ENCODE results near the gene PEBP1.

The PEBP1 gene

DNA sequence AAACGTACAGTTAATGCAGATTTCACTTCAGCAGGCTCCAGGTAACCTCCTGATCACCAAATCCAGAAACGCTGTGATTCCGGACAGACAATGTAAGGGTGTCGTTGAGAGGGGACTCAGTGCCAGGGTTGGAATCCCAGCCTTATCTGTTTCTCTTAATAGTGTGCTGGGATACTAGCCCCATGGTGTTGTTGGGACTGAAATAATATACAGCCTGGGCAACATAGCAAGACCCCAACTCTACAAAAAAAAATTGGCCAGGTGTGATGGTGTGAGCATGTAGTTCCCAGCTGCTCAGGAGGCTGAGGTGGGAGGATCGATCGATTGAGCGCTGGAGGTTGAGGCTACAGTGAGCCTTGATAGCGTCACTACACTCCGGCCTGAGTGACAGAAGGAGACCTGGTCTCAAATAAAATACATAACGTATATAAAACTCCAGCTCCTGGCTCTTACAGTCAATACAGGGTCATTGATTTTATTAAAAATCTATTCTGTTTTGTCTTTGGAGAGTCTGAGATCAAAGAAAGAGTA is 1.3 kb downstream of the PEBP1 start:
- DNase-seq, result no peak

DNA sequence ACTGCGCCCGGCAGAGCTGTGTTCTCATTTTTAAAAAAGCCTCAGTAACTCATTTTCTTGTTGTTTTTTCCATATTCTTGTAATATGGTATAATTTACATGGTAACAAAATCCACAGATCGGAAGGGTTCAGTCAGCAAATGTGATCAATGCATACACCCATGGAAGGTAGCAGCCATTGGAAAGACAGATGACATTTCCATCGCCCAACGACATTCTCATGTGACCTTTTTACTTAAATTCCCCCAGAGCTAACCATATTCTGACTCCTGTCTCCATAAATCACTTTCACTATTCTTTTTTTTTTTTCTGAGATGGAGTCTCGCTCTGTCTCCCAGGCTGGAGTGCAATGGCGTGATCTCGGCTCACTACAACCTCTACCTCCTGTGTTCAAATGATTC is 4.9 kb downstream of the PEBP1 start:
- no peak for DNase-seq

DNA sequence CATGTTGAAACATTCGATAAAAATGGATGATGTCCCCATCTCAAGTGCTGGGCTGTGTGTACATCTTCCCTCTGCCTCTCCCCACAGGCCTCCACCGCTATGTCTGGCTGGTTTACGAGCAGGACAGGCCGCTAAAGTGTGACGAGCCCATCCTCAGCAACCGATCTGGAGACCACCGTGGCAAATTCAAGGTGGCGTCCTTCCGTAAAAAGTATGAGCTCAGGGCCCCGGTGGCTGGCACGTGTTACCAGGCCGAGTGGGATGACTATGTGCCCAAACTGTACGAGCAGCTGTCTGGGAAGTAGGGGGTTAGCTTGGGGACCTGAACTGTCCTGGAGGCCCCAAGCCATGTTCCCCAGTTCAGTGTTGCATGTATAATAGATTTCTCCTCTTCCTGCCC is 8.6 kb downstream of the PEBP1 start:
- no peak for DNase-seq

DNA sequence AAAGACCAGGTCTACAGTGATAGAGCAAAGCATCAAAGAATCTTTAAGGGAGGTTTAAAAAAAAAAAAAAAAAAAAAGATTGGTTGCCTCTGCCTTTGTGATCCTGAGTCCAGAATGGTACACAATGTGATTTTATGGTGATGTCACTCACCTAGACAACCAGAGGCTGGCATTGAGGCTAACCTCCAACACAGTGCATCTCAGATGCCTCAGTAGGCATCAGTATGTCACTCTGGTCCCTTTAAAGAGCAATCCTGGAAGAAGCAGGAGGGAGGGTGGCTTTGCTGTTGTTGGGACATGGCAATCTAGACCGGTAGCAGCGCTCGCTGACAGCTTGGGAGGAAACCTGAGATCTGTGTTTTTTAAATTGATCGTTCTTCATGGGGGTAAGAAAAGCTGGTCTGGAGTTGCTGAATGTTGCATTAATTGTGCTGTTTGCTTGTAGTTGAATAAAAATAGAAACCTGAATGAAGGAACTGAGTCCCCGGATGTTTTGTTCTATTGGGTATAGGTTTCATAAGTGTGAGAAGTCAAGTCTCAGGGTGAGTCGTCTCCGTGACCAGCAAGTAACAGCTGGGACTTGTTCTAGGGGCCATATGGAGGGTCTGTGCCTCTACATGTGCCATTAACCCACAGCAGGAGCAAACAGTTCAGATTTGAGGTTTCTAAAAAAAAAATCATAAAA is 9.3 kb downstream of the PEBP1 start:
- no peak for DNase-seq

DNA sequence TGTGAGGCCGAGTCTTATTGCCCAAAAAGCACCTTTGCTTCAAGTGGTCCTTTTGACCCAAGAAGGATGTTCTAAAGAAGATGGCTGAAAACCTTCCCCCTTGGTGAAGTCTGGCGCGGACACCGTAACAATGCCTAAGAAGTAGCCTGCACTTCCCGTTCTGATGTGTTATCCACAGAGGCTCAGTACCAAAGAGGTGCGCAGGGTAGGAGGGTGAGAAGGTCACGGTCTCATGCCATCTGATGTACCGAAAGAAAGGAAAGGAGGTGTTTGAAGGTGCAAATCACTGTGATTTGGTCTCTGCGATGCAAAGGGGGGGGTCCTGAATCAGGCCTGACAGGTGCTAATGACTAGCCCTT is 9.9 kb downstream of the PEBP1 start:
- DNase-seq, result no peak

DNA sequence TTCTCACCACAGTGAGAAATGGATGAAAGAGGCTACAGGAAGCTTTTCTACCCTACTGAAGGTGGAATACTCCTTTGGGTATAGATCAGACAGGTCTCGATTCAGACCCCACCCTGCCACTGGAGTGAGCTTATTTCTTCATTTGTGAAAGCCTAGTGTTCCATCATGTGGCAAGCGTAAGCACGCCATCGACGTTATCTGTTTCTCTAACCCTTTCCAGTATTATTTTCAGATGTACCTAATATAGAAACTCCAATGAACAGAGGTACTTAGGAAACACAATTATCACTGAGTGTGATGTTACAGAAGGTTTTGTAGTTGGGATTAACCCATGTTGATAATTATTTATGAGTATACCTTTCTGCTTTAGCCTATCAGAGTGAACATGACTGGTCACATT is 12.4 kb downstream of the PEBP1 start:
- no peak for DNase-seq

DNA sequence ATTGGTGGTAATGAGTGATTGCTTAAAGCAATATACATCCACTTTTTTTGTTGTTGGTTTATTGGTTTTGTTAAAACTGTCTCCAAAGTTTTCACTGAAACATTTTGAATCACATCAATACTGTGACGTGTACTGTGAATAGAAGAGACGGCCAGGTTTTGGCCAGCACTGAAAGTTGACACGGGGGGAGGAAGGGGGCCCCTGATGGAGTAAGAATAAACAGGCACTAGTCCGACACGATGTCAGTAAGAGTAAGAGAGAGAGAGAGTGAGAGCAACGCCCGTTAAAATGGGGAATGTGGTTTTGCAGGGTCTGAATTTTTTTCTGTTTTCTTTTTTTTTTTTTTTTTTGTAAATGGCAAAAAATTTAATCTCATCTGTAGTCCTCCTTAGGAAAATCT is 14.7 kb downstream of the PEBP1 start:
- no peak for DNase-seq

DNA sequence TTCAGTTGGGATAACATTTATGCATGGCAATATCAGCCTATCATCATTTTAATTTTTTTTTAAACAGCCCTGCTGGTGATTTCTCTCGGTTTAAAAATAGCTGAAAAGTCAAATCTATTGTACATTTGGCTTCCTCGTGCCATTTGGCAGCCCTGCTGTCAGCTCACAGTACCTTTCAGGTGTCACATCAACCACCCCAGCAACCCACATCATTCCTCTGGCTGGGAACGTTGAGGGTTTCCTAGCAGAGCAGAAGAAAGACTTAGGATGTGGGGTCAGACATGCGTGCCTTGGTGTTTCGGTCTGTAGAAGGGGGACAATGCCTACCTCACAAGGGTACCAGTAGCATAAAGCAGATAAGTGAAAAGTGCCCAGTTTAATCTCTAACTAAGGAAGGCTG is 15.8 kb downstream of the PEBP1 start:
- DNase-seq, result no peak

DNA sequence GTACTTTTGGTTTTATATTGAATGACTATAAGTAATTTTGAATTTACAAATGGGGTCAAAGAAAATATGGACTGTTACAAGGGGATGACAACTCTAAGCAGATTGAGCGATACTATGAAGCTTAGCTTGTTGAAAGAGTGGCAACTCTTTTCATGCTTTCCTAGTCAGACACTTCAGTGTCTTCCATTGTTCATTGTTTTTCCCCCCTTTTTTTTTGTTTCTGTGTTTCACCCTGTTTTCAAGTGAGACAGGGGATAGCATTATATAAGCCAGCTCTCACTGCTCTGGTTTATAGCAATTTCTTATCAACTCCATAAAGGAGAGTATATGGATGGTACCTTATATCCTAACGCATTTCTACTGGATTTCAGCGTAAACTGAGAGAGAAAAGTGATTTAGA is 24.6 kb downstream of the PEBP1 start:
- DNase-seq, result no peak

DNA sequence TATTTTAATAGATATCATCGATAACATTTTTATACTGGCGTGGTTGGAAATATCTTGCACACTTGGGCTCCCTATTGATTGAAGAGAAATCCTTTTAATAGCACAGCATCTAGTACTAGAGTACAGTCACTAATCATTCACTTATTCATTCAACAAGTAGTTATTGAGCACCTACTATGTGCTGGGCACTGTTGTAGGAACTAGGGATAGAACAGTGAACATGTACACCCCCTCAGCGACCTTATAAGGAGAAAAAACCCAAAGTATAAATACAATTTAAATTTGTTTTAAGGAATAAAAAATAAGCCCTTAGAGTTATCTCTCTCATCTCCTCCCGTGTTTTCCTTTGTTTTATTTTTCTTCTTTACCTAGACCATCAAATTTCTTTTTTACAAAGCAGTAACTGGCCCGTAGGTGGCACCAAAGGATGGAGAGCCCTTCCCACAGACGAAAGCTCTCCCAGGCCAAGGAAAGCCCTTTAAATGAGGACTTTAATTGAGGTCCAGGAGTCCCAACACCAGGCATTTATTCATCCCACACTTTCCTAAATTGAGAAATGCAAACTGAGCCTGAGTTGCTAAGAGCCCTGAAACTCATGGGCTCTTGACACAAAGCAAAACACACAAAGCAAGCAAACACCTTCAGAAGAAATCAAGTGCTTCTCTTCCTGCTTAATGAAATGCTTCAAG is 29.0 kb downstream of the PEBP1 start:
- peak in 1 of 2 experiments; percentile 29 for DNase-seq

DNA sequence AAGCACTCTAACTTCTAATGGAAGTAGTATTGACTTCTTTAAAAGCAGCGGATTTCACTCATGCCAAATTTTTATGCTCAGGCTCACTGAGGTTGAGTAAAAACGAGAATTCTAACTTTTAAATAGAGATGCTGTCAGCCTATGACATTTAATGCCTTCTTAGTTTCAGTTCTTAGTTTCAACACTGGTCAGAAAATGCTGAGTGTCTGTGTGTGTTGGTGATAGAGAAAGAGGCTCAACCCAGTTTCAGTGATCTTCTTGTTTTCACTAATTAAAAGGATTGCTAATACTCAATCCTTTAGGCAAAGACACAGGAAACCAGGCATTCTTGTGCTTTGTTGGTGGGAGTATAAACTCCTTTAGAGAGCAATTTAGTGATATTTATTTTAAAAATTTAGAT is 31.0 kb downstream of the PEBP1 start:
- no peak for DNase-seq

DNA sequence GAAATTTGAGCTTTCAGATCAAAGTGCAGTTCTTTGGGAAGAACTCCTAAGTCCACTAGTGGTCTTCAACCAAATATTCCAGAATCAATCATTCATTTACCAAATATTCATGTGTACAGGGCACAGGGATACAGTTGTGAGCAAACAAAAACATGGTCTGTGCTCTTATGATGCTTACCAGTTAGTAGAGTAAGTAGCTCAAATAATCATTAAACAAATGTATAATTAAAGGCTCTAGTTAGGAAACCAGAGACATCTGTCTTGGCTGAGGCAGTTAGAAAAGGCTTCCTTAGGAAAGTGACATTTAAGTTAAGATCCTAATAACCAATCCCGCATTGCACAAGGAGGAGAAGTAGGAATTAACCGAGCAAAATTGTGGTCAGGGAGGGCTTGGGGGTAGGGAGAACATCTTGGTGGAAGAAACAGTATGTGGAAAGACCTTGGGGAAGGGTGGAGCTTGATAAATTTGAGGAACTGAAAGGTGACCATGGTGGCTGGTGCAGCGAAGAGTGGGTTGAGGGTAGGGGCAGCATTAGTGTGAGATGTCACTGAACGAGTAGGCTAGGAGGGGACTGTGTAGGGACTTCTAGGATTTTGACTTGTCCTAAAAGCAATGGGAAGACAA is 40.0 kb downstream of the PEBP1 start:
- no peak for DNase-seq

DNA sequence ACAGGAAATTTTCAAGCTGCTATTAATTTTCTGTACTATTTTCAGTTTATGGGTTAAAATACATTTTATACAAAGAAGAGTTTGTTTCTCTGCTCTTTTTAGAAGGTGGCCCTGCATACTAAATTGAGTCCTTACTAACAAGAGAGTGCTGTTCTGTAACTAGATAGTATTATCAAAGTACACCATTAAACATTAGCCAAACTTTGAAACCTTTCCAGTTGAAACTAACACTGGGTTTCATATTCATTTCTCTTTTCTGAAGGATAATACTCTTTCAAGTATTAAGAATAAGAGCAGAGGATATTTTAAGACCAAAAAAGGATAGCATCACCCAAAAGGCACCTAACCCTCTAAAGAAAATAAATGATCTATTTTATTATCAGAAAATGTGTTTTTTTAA is 47.2 kb downstream of the PEBP1 start:
- DNase-seq, result no peak

DNA sequence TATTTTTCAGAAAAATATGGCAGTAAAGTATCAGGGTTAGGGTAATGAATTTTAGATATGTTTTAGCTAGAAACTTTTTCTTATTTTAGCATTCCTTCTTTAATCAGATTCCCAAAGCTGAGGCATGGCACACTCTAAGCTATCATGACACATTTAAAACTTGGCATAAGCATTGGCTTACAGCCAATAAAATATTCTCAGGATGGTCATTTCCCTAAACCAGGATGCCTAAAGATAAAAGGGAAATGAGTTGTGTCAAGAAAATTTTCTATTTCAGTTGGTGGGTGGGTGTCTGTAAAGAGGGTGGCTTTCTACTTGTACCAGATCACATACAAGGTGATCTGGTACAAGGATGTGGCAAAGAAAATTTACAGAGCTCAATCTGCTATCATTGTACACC is 47.8 kb downstream of the PEBP1 start:
- DNase-seq, result peak; percentile 28 to 48

DNA sequence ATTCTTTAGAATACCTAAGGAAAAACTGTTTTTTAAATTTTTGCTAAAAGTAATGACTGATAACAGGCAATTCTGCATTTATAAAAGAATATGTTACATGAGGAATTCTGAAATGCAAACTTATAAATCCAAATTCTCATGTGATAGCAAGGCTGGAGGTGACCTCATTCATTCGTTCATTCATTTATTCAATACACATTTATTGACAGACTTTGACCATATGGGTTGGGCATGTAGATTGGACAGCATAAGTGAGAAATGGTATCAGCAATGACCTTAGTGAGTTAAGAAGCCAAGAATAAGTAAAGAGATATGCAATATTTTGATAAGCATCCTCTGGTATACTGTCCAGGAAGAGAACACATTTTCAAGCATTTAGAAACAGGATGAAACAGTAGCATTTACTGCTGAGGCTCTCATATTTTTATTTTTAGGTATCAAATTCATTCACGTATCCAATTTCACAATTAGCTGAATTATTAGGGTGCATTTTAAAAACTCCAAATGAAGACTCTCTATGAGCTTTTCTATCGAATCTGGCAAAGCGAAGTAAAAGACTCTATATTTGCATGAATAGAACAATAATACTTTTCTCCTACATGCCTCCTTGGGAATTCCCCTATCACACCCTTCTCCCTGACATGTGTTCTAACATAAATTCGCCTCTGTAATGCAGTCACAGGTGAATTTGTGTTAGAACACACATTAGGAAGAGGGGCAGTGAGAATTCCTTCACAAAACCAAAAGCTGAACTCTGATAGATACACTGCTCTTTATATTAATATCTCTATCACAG is 49.9 kb downstream of the PEBP1 start:
- DNase-seq, result no peak

DNA sequence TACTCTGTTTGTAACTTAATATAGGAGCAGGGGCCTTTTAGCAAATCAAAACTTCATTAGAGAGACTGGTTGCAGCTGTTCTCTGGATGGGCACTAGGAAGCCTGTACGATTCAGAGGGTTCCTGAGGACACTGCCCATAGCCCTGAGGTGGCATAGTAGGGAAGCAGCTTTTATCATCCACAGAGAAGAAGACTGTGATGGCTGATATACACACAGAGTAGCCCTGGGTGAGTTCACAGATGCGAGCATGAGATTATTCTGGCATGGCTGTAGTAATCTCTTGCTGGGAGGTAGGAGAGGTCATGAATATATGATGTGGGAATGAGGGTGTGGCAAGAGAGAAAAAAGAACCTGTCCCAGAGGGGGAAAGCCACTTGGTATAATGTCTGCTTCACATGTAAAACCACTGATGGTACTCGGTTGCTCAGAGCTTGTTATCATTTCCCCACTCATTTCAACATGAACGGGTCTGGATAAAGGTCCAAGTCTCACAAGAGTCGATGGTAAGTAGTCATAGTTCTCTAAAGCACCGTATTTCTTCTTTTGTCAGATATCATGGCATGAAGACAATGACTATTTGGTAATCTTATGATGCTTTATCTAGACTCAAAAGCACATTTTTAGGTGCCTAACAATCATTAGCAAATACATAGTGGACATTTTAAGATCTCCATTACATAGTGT is 52.0 kb downstream of the PEBP1 start:
- peak; percentile 9 to 25 for DNase-seq

DNA sequence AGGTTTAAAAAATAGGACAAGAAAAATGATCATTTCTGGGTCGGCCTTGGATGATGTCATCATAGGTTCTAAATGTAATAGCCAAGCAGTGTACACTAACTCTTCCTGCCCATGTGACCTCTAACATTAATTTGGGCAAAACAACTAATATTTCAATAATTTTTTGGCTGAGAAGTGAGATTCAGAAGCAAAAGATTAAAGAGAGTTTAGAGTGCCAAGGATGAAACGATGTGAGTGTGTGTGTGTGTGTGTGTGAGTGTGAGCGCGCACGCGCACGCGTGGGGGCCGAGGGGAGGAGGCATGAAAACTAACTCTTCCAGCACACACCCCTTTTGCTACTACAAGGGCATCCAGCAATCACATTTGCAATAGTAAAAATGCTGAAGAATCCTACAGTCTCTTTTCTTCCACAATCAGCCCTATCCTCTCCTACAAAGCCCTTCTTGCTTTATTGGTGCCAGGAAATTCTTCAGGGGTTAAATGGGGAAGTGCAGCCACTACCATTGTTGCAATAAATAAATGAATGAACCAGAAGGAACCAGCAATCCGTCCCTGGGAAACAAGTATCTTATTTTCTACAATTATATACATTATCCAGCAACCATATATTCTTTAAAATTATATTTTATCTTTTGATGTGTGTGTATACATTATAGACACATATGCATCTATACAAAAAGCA is 52.9 kb downstream of the PEBP1 start:
- peak; percentile 5 to 38 for DNase-seq

DNA sequence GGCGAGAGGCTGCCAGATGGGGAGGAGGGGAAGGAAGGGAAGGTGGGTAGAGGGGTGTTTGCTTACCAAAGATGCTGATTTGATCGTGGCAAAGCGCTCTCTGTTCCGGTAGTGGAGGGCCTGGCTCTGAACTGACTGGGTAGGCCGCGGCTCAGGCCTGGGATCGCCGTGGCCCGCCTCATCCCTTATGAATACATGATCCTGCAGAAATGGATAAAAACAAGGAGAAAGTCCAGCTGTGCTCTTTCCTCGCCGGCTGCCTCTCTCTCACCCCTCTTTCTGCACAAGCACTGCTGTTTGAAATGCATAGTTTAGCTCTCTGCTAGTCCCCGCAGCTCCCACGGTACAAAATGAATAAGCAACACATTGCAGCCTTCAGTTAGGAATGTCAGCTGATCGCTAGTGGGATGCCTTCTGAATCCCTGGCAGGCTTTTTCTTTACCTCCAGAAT is 53.8 kb downstream of the PEBP1 start:
- peak; percentile 30 to 63 for DNase-seq

DNA sequence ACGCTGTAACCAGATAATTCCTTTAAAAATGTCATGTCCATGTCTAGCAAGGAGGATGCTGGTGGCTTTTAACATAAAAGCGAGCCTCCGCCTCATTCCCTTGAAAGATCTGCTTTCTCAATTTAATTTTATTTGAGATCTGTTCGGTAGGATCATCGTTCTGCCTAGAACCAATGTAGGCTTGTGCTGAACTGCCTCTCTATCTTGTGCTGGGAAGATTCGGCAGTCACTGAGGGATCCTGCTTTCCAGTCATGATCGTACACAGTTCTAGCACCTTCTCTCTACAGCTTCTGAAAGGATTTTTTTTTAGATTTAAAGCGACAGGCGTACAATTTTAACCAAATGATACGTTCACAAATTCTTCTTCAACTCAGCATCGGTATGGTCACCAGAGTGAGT is 54.3 kb downstream of the PEBP1 start:
- peak; percentile 44 to 52 for DNase-seq

DNA sequence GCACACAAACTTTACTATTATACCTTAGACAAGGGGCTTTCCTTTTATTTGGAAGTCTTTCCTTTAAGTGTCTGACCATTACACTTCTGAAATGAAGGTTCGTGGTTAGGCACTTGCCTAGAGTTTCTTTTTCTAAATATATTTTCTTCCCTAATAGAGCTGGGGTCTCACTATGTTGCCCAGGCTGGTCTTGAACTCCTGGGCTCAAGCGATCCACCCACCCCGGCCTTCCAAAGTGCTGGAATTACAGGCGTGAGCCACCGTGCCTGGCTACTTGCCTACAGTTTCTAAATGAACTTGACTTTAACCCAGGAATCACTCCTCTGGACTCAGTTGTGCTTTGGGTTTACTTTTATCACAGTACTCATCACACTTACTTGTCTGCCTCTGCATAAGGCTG is 57.6 kb downstream of the PEBP1 start:
- no peak for DNase-seq

DNA sequence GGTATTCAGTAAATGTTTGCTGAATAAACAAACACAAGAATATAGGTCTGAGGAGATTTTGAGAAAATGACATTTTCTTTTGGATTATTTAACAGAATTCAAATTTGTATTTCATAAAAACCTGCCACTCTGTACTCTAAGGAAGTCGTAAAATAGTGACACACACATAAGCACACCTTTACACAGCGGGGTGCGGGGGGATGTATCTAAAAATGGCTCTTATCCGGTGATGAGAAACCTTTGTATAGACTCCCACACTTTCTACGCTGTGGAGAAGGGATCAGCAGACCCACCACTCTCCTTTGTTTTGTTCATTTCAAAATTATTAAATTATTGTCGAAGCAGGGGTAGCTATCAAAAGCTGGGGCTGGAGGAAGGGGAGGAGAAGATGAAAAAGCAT is 58.0 kb downstream of the PEBP1 start:
- no peak for DNase-seq
